ENCODE data around the gene VSTM4. TPM values are rescaled to one million over a fixed set of nuclear protein-coding genes. Genes with fewer than 3 reads are reported as not detected.

Gene VSTM4
- total and polyA plus RNA-seq, 9 of the 15 experiments (the other 6 are each of a cell fraction or from before 2014, with no cell fraction given) = 1.0 to 7.9 (median 3.0) TPM

DNA sequence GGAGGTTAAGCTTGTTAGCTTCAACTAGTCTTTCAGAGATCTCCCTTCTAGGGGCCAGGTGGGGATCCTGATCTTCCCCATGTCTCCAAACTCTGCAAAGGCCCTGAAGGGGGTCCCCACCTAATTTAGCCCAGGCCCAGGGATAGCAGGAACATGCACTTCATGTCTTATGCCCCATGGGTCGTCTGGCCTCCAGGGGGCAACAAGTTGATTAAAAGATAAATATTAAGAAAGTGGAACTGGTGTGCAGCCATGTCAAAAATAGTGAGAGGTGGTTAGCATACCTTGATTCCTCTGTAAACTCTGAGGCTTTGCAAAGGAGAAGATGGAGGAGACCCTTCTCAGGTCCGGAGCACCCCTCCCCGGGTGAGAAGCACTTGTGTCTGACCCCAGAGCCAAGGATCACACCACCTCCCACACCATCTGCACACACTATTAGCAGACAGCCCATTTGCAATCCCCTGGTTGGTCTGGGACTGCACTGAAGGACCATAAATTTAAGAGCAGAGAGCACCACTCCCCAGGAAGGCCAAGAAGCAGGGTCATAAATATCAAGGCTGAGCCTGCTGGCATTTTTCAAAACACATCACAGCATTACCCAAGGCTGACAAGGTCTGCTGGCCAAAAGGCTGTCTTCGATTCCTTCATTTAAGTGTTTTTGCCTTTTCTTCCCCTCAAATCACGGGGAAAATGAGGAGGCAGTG, 131.5 kb downstream of the VSTM4 start:
- FAIRE-seq (no peak), DNase-seq (ENCODE audit: extremely low read depth in 1 of 4, low spot score in 3 of 4) (no peak), ATAC-seq (no peak)
- H3K9me3 ChIP-seq (replicated peaks; ENCODE audit: control insufficient read depth, insufficient read depth, low read depth, low read length) = no peaks in the 10 kb centered on the region
- intact Hi-C loops (cut with micrococcal nuclease) = loop anchor here (5.0 kb wide), 2 partner anchors 134 to 424 kb away; partner anchors contain the start of gene VSTM4
- 6% methylated on average over 5 of the region's 5 CpGs for WGBS (ENCODE audit: insufficient coverage, low coverage, missing lambda C conversion rate)
- TF ChIP-seq CTCF (IDR thresholded peaks at IDR 0.05 in 2 of 3, conservative IDR thresholded peaks at IDR 0.05 in 1 of 3; ENCODE audit: insufficient read depth in 2 of 3, low read depth in 1 of 3, low read length in 3 of 3) (peak in 2 of 3 experiments; percentile 15 to 19; a peak in 1 of 6 replicates), FOXM1 (IDR thresholded peaks at IDR 0.05; ENCODE audit: low read depth) (no peak), FOXM1 (CRISPR knock-in tag; IDR thresholded peaks at IDR 0.05; ENCODE audit: low read depth) (no peak), MEIS2 (IDR thresholded peaks at IDR 0.05; ENCODE audit: partially characterized antibody) (peak; percentile 35)
- TF ChIP-seq, protein P1, sequence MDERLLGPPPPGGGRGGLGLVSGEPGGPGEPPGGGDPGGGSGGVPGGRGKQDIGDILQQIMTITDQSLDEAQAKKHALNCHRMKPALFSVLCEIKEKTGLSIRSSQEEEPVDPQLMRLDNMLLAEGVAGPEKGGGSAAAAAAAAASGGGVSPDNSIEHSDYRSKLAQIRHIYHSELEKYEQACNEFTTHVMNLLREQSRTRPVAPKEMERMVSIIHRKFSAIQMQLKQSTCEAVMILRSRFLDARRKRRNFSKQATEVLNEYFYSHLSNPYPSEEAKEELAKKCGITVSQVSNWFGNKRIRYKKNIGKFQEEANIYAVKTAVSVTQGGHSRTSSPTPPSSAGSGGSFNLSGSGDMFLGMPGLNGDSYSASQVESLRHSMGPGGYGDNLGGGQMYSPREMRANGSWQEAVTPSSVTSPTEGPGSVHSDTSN (CRISPR knock-in tag; IDR thresholded peaks at IDR 0.05; ENCODE audit: low read depth) = no peak
- TF ChIP-seq, protein P1 (tag; conservative IDR thresholded peaks at IDR 0.05; ENCODE audit: low read depth) = peak; percentile 81
- H4K20me1 ChIP-seq (replicated peaks; ENCODE audit: control insufficient read depth, insufficient read depth, low read length) = no peaks in the 10 kb centered on the region
- H3K36me3 ChIP-seq (ENCODE audit: control insufficient read depth, insufficient read depth, low read length) = no peaks in the 10 kb centered on the region
- no peak overlapping the region for H3K9ac ChIP-seq (ENCODE audit: insufficient read depth in 1 of 2, low read depth in 2 of 2, low read length in 2 of 2)
- in situ Hi-C loops (cut with MboI) = no loop called here
- no peaks in the 10 kb centered on the region for H3K79me2 ChIP-seq (ENCODE audit: control insufficient read depth, insufficient read depth, low read length)
- POLR2A ChIA-PET = interaction anchor here (0.5 kb wide), 1 partner anchor 334 kb away, joined by 3 read pairs; no protein-coding TSS in a partner anchor
- peaks cover 4 to 9% of the 10 kb centered on the region in 2 experiments; a peak in 2 of 5 replicates for H3K4me1 ChIP-seq (replicated peaks in 1 of 2; ENCODE audit: control insufficient read depth in 2 of 2, insufficient read depth in 2 of 2, low read length in 2 of 2)
- H3K27ac ChIP-seq (ENCODE audit: extremely low read depth, low read depth, low read length) = no peak overlapping the region
- no peak overlapping the region for H3K4me3 ChIP-seq
- H3K27me3 ChIP-seq (ENCODE audit: control insufficient read depth in 2 of 2, insufficient read depth in 2 of 2, low read length in 2 of 2) = peaks cover 0 to 22% of the 10 kb centered on the region in 2 experiments; a peak in 3 of 5 replicates
- H3K4me2 ChIP-seq (ENCODE audit: insufficient read depth, low read length) = no peak overlapping the region
- CTCF ChIA-PET (ENCODE audit: low intra/inter-chr PET ratio) = interaction anchor here (1.0 kb wide), 1 partner anchor 529 kb away, joined by 3 read pairs; no protein-coding TSS in a partner anchor
- no peaks in the 10 kb centered on the region for H3K9me1 ChIP-seq (ENCODE audit: control insufficient read depth, insufficient read depth, low read length)
- H2AFZ ChIP-seq (ENCODE audit: low read depth, low read length) = no peak overlapping the region
- no TSS peak for BruUV-seq (replicated peaks)
